Measurements from ENCODE around the gene GBE1.

The GBE1 gene

GRCh38 chr3:81702126-81702525, 59.3 kb downstream of the GBE1 start:
- DNase-seq (ENCODE audit: low read depth in 1 of 2, low spot score in 1 of 2) = no peak

GRCh38 chr3:81699536-81700320, 61.7 kb downstream of the GBE1 start:
- DNase-seq (ENCODE audit: low read depth in 1 of 2, low spot score in 1 of 2) = no peak

GRCh38 chr3:81696090-81696489, 65.4 kb downstream of the GBE1 start:
- no peak for DNase-seq (ENCODE audit: low read depth in 1 of 2, low spot score in 1 of 2)

DNA sequence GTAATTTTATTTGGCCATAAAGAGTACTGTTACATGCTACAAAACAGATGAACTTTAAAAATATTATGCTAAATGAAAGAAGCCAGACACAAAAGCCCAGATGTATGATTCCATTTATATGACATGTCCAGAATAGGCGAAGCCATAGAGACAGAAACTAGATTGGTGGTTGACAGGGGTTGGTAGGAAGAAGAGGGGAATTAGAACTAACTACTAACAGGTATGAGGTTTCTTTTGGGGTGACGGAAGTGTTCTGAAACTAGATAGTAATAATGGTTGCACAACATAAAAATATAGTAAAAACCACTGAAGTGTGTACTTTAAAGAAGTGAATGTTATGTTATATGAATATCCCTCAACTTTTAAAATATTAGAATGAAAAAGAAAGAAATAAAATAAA, 66.1 kb downstream of the GBE1 start:
- DNase-seq (ENCODE audit: low read depth in 1 of 2, low spot score in 1 of 2) = no peak

- DNase-seq (ENCODE audit: low read depth in 1 of 2, low spot score in 1 of 2) = no peak
Measured at GRCh38 chr3:81694662-81695061, 66.8 kb downstream of the GBE1 start.

DNA sequence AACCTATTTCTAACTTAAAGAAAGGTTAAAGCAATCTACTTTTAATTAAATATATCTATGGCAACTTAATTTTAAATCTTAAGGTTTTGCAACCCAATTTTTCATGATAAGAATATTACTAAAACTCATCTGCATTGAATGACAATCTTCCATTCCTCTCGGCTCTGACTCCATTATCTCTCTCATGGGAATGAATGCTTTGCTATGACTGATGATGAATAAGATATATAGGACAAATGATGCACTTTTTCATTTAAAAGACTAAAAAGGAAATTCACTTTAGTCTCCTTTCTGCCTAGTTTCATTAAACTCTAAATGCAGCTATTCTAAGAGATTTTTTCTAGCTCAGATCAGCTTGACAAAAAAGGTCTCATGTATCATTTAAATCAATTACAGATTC, 68.7 kb downstream of the GBE1 start:
- DNase-seq (ENCODE audit: low read depth in 1 of 2, low spot score in 1 of 2) = no peak

- DNase-seq (ENCODE audit: low read depth in 1 of 2, low spot score in 1 of 2) = no peak
Measured at GRCh38 chr3:81689617-81690016, 71.8 kb downstream of the GBE1 start.

- DNase-seq (ENCODE audit: low read depth in 1 of 2, low spot score in 1 of 2) = no peak
Measured at GRCh38 chr3:81684751-81685395, 76.6 kb downstream of the GBE1 start.

DNA sequence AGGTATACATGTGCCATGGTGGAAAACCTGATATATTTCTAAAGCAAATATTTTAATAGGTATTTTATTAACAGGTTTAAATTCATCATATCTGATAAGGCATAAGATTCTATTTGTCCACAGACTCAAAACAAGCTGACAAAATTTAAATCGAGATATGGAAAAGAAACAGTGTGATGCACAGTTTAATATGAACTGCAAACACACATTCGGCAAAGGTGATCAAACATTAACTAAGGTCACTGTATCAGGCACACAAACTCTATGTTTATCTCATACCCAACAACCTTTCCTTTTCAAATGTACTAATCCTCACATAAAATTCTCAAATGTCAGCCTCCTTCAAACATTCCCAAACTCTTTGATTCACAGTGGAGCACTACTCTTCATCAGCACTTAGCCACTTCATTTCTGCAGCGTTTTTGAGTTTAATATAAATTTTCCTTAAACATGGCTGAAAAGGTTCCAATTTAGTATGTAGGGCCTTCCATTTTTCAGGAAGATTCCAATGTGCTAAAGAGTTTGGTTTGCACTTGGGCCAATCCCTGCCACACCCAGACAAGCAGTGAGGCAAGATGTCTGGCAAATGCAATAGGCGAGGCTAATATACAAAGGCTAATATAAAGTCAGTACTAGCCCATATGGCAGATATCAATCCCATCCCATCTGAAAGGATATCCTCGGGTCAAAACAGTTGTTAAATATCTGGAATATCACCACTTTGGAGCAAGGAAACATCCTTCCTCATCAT, 84.6 kb downstream of the GBE1 start:
- no peak for DNase-seq (ENCODE audit: low read depth in 1 of 2, low spot score in 1 of 2)

- DNase-seq (ENCODE audit: low read depth in 1 of 2, low spot score in 1 of 2) = no peak
Measured at GRCh38 chr3:81674690-81675089, 86.8 kb downstream of the GBE1 start.

DNA sequence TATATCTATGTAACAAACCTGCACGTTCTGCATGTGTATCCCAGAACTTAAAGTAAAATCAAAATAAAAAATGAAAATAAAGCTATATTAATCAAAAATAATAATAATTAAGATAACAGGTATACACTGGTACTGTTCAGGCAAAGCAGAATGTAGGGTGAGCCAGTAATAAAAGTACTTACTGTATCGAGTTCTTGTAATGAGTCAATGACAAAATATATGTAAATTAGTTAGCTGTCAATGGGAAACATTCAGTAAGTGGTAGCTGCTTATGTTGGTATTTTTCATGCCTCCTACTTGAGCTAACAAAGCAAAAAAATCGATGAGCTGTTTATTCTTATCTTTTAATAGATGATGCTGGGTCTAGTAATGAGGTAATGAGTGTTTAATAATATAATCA, 93.2 kb downstream of the GBE1 start:
- no peak for DNase-seq (ENCODE audit: low read depth in 1 of 2, low spot score in 1 of 2)

DNA sequence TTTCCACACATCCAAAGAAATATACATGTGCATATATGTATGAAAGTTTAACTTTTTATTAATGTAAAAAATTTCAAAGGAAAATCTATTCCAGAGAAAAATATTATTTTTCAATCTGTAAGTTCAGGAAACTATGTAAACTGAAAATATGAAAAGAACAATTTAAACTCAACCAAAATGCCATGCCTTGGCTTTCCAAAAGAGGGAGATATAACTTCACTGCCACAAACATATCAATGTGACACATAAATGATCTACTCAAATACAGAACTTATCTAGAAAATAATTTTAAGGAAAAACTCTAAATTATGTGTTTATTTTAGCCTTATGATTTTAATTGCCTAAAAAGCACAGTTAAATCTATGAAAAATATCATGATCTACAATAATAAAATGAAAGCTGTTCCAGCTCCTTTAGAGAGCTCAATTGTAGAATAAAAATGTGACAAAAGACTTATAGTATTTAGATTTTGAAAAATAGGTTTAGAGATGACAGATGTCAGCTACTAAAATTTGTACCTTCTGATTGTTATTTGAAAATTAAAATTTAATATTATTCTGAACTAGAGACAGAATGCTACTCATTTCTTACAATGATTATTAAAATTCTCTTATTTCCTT, 94.8 kb downstream of the GBE1 start:
- DNase-seq (ENCODE audit: low read depth in 1 of 2, low spot score in 1 of 2) = no peak

- no peak for DNase-seq (ENCODE audit: low read depth in 1 of 2, low spot score in 1 of 2)
Measured at GRCh38 chr3:81663114-81663513, 98.3 kb downstream of the GBE1 start.

GRCh38 chr3:81660036-81660435, 101.4 kb downstream of the GBE1 start:
- no peak for DNase-seq (ENCODE audit: low read depth in 1 of 2, low spot score in 1 of 2)

GRCh38 chr3:81658322-81658997, 103.0 kb downstream of the GBE1 start:
- DNase-seq (ENCODE audit: low read depth in 1 of 2, low spot score in 1 of 2) = no peak

DNA sequence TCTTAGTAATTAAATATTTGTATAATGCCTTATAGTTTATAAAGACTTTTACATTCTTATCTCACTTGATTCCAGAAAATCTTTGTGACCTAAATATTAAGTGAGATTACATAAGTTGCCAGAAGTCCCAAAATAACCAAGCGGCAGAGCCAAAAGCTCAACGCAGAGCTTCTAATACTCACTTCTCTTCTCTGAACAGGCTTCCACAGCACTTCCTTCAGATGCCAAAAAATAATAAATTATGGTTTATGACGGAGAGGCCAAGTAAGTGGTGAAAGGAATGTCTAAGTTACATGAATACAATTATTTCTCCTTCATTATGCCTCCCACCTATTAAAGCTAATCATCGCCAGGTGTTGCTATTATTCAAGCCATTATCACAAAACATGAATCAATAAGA, 110.3 kb downstream of the GBE1 start:
- no peak for DNase-seq (ENCODE audit: low read depth in 1 of 2, low spot score in 1 of 2)

GRCh38 chr3:81650187-81650586, 111.3 kb downstream of the GBE1 start:
- DNase-seq (ENCODE audit: low read depth in 1 of 2, low spot score in 1 of 2) = no peak

- DNase-seq (ENCODE audit: low read depth in 1 of 2, low spot score in 1 of 2) = no peak
Measured at GRCh38 chr3:81645248-81645647, 116.2 kb downstream of the GBE1 start.

GRCh38 chr3:81643721-81644120, 117.7 kb downstream of the GBE1 start:
- no peak for DNase-seq (ENCODE audit: low read depth in 1 of 2, low spot score in 1 of 2)

DNA sequence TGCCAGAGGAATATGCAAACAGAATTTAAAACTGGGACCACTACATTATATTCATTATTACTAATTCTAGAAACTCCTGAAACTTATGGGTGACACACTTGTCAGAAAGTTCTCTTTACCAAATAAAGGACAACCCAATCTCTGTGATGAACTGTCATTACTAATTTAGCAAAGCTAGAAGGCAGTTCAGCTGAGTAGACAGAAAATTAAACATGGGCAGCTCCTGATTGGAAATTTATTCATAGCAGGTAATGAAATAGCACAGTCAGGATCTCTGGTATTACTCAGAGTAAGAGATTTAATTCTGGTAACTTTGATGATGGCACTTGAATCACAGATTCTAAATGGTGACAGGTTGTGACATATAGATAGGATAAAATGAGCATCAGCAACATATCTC, 123.0 kb downstream of the GBE1 start:
- DNase-seq (ENCODE audit: low read depth in 1 of 2, low spot score in 1 of 2) = no peak

DNA sequence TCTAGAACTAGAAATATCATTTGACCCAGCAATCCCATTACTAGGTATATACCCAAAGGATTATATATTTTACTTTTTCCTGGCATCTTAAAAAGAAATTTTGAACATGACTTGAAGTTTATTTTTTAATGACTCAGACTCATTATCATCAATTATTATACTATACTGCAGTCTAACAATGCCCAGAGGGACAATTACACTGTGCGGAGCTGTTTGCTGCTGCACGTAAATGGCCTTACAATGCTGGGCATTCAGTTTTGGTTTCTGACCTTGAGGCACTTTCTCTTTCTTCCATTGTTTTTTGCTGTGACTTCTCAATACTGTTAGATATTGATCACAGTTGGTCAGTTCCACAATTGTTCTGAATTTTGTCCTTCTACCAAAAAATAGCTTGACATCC, 128.8 kb downstream of the GBE1 start:
- no peak for DNase-seq (ENCODE audit: low read depth in 1 of 2, low spot score in 1 of 2)
